A549 (cell line): ENCODE measurements around the gene BOLA2B.
"Not testable (repeated sequence)": the region's sequence is repeated elsewhere in the genome, so short reads cannot be mapped to it uniquely, and the experiment has no call there.

Experiments used
- CEBPB ChIP-seq, 2 experiments: fragments of >200 bp in 1 of 2; sonication (Bioruptor Twin) in 1 of 2; formaldehyde crosslinking in 1 of 2; IDR thresholded peaks; 2 replicates each; pipeline ENCODE4 v1.6.1; 2012 to 2016
- CHD2 ChIP-seq: fragments of 150-350 bp; IDR thresholded peaks from 2 replicates; pipeline ENCODE4 v1.6.1; 2014; ENCODE audit warnings: low read length; ENCODE audit not compliant: partially characterized antibody
- E2F6 ChIP-seq: IDR thresholded peaks from 2 replicates; pipeline ENCODE4 v1.6.1; 2012; ENCODE audit warnings: low read depth, borderline replicate concordance
- EP300 ChIP-seq, 2 experiments: fragments of >200 bp; sonication (Bioruptor Twin); formaldehyde crosslinking; IDR thresholded peaks; 2 replicates in 1 of 2; 3 replicates in 1 of 2; pipeline ENCODE4 v1.6.1; 2016 to 2017
- JUN ChIP-seq, 2 experiments: fragments of >200 bp; sonication (Bioruptor Twin); formaldehyde crosslinking; IDR thresholded peaks; 2 replicates in 1 of 2; 3 replicates in 1 of 2; pipeline ENCODE4 v1.6.1; 2016 to 2017
- MAFK ChIP-seq: fragments of 450-650 bp; IDR thresholded peaks from 2 replicates; pipeline ENCODE4 v1.6.1; 2014; ENCODE audit not compliant: partially characterized antibody
- RAD21 ChIP-seq, 2 experiments: fragments of >200 bp in 1 of 2; sonication (Bioruptor Twin) in 1 of 2; formaldehyde crosslinking in 1 of 2; IDR thresholded peaks in 1 of 2; conservative IDR thresholded peaks in 1 of 2; 2 replicates in 1 of 2; 3 replicates in 1 of 2; pipeline ENCODE4 v1.6.1; 2012 to 2018; ENCODE audit warnings: inconsistent platforms in 1 of 2
- RCOR1 ChIP-seq: fragments of 150-350 bp; IDR thresholded peaks from 2 replicates; pipeline ENCODE4 v1.6.1; 2014; ENCODE audit warnings: antibody characterized with exemption, low read length, low read depth
- RFX5 ChIP-seq: fragments of 450-650 bp; IDR thresholded peaks from 2 replicates; pipeline ENCODE4 v1.7.1; 2014; ENCODE audit warnings: antibody characterized with exemption, mild to moderate bottlenecking, moderate library complexity
- SMC3 ChIP-seq: fragments of >200 bp; sonication (Bioruptor Twin); formaldehyde crosslinking; IDR thresholded peaks from 3 replicates; pipeline ENCODE4 v1.6.1; 2018; ENCODE audit warnings: inconsistent platforms
- ZNF302 ChIP-seq: fragments of 250-450 bp; sonication (Bioruptor Pico); IDR thresholded peaks from 2 replicates; pipeline ENCODE4 v1.9.0; 2021; ENCODE audit warnings: inconsistent platforms, mild to moderate bottlenecking, moderate library complexity
- ZSCAN20 ChIP-seq: fragments of 250-450 bp; sonication (Bioruptor Pico); IDR thresholded peaks from 2 replicates; pipeline ENCODE4 v1.8.0; 2022; ENCODE audit warnings: mild to moderate bottlenecking, moderate library complexity
- TF ChIP-seq, protein P1 (sequence below): fragments of >200 bp; sonication (Bioruptor Twin); formaldehyde crosslinking; IDR thresholded peaks from 3 replicates; pipeline ENCODE4 v1.5.1; 2016

GRCh38 chr16:30191158-30191557 is 2.3 kb downstream of the BOLA2B start:
- not testable (repeated sequence) for TF ChIP-seq RCOR1; SMC3; ZSCAN20 (CRISPR knock-in tag); RAD21 (conservative IDR thresholded peaks at IDR 0.05 in 1 of 2, IDR thresholded peaks at IDR 0.05 in 1 of 2); EP300 (IDR thresholded peaks at IDR 0.05); E2F6; ZNF302 (CRISPR knock-in tag); JUN (IDR thresholded peaks at IDR 0.05); CHD2; MAFK; RFX5; CEBPB (IDR thresholded peaks at IDR 0.05)
- TF ChIP-seq, protein P1, sequence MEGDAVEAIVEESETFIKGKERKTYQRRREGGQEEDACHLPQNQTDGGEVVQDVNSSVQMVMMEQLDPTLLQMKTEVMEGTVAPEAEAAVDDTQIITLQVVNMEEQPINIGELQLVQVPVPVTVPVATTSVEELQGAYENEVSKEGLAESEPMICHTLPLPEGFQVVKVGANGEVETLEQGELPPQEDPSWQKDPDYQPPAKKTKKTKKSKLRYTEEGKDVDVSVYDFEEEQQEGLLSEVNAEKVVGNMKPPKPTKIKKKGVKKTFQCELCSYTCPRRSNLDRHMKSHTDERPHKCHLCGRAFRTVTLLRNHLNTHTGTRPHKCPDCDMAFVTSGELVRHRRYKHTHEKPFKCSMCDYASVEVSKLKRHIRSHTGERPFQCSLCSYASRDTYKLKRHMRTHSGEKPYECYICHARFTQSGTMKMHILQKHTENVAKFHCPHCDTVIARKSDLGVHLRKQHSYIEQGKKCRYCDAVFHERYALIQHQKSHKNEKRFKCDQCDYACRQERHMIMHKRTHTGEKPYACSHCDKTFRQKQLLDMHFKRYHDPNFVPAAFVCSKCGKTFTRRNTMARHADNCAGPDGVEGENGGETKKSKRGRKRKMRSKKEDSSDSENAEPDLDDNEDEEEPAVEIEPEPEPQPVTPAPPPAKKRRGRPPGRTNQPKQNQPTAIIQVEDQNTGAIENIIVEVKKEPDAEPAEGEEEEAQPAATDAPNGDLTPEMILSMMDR = not testable (repeated sequence)
